Mesenchymal stem cell (in vitro differentiated cells and primary cell): Measurements from ENCODE around the gene RBM14.

ENCODE experiments used
- DNase-seq: peaks from one replicate; pipeline ENCODE4 v3.0.0-alpha.2; 2013
- H2AFZ ChIP-seq: one replicate; pipeline ENCODE4 v1.6.1; 2013; ENCODE audit warnings: low read depth, mild to moderate bottlenecking, control low read depth, inconsistent platforms, low read length, moderate library complexity
- H2AK5ac ChIP-seq: 2 replicates; pipeline ENCODE4 v1.6.1; 2013; ENCODE audit warnings: low read length, moderate library complexity, mild to moderate bottlenecking, inconsistent platforms; ENCODE audit not compliant: severe bottlenecking
- H2BK120ac ChIP-seq: one replicate; pipeline ENCODE4 v1.6.1; 2013; ENCODE audit warnings: low read depth, mild to moderate bottlenecking, inconsistent platforms, low read length, moderate library complexity
- H2BK12ac ChIP-seq, 2 experiments: one replicate each; pipeline ENCODE4 v1.6.1; 2013; ENCODE audit warnings: inconsistent platforms in 2 of 2, low read length in 2 of 2, mild to moderate bottlenecking in 2 of 2, moderate library complexity in 2 of 2, control low read depth in 1 of 2
- H2BK15ac ChIP-seq: one replicate; pipeline ENCODE4 v1.6.1; 2013; ENCODE audit warnings: mild to moderate bottlenecking, low read depth, inconsistent platforms; ENCODE audit not compliant: poor library complexity, severe bottlenecking
- H2BK5ac ChIP-seq: 2 replicates; pipeline ENCODE4 v1.6.1; 2013; ENCODE audit warnings: low read depth, mild to moderate bottlenecking, low read length, control low read depth, inconsistent platforms; ENCODE audit not compliant: poor library complexity, severe bottlenecking
- H3K14ac ChIP-seq, 2 experiments: one replicate each; pipeline ENCODE4 v1.6.1; 2013; ENCODE audit warnings: inconsistent platforms in 2 of 2, low read length in 2 of 2, control low read depth in 1 of 2, mild to moderate bottlenecking in 1 of 2, moderate library complexity in 1 of 2
- H3K18ac ChIP-seq, 2 experiments: one replicate each; pipeline ENCODE4 v1.6.1; 2013; ENCODE audit warnings: inconsistent platforms in 2 of 2, low read length in 2 of 2, control low read depth in 1 of 2, low read depth in 1 of 2, mild to moderate bottlenecking in 1 of 2
- H3K23ac ChIP-seq, 2 experiments: one replicate each; pipeline ENCODE4 v1.6.1; 2013; ENCODE audit warnings: inconsistent platforms in 2 of 2, low read length in 2 of 2, mild to moderate bottlenecking in 2 of 2, moderate library complexity in 2 of 2, control low read depth in 1 of 2
- H3K27ac ChIP-seq: 2 replicates; pipeline ENCODE4 v1.5.1; 2013; ENCODE audit warnings: mild to moderate bottlenecking, moderate library complexity, low read length, control low read depth, inconsistent platforms; ENCODE audit not compliant: poor library complexity, severe bottlenecking
- H3K27me3 ChIP-seq, 2 experiments: 2 replicates each; pipeline versions ENCODE4 v1.6.1 to v1.7.0; 2013; ENCODE audit warnings: low read length in 2 of 2, mild to moderate bottlenecking in 2 of 2, moderate library complexity in 2 of 2, control low read depth in 1 of 2, inconsistent platforms in 1 of 2; ENCODE audit not compliant: control insufficient read depth in 1 of 2, insufficient read depth in 1 of 2
- H3K36me3 ChIP-seq, 2 experiments: 2 replicates each; pipeline versions ENCODE4 v1.6.1 to v1.7.0; 2013; ENCODE audit warnings: low read length in 2 of 2, control low read depth in 1 of 2, inconsistent platforms in 1 of 2, low read depth in 1 of 2, mild to moderate bottlenecking in 1 of 2; ENCODE audit not compliant: insufficient read depth in 2 of 2, control insufficient read depth in 1 of 2
- H3K4ac ChIP-seq, 2 experiments: one replicate each; pipeline ENCODE4 v1.6.1; 2013; ENCODE audit warnings: inconsistent platforms in 2 of 2, low read length in 2 of 2, mild to moderate bottlenecking in 2 of 2, moderate library complexity in 2 of 2, control low read depth in 1 of 2, low read depth in 1 of 2
- H3K4me1 ChIP-seq: 2 replicates; pipeline ENCODE4 v1.6.1; 2013; ENCODE audit warnings: low read depth, low read length, control low read depth; ENCODE audit not compliant: control insufficient read depth, insufficient read depth
- H3K4me2 ChIP-seq: 2 replicates; pipeline ENCODE4 v1.6.1; 2013; ENCODE audit warnings: low read length, mild to moderate bottlenecking, inconsistent platforms; ENCODE audit not compliant: poor library complexity, severe bottlenecking
- H3K4me3 ChIP-seq, 2 experiments: 2 replicates each; pipeline versions ENCODE4 v1.5.1 to v1.7.0; 2013; ENCODE audit warnings: low read length in 2 of 2, mild to moderate bottlenecking in 2 of 2, control low read depth in 1 of 2, low read depth in 1 of 2; ENCODE audit not compliant: insufficient read depth in 1 of 2
- H3K79me1 ChIP-seq: replicated peaks from 2 replicates; pipeline ENCODE4 v1.6.1; 2013; ENCODE audit warnings: mild to moderate bottlenecking, control low read depth, low read length, inconsistent platforms; ENCODE audit not compliant: poor library complexity, severe bottlenecking
- H3K9ac ChIP-seq: 2 replicates; pipeline ENCODE4 v1.7.0; 2013; ENCODE audit warnings: mild to moderate bottlenecking, low read length, moderate library complexity
- H3K9me3 ChIP-seq: 2 replicates; pipeline ENCODE4 v1.7.0; 2013; ENCODE audit warnings: mild to moderate bottlenecking, low read length; ENCODE audit not compliant: control insufficient read depth
- H4K8ac ChIP-seq: one replicate; pipeline ENCODE4 v1.6.1; 2013; ENCODE audit warnings: inconsistent platforms, mild to moderate bottlenecking, low read length, moderate library complexity
- H4K91ac ChIP-seq: one replicate; pipeline ENCODE4 v1.6.1; 2013; ENCODE audit warnings: mild to moderate bottlenecking, low read length, inconsistent platforms
- WGBS: methylation state at CpG from one replicate; pipeline ENCODE4 v1.1.7; 2013; ENCODE audit warnings: mixed read lengths; 5-methylcytosine and 5-hydroxymethylcytosine counted together

Gene RBM14

GRCh38 chr11:66641834-66642233, 25.4 kb downstream of the RBM14 start:
- Histone ChIP-seq H3K4ac (no peak overlapping the region), H3K14ac (no peak overlapping the region), H2BK12ac (no peak overlapping the region), H3K79me1 (no peaks in the 10 kb centered on the region), H3K27me3 (no peaks in the 10 kb centered on the region), H3K18ac (no peak overlapping the region), H3K4me2 (peak overlapping the region; percentile 57), H3K9me3 (no peaks in the 10 kb centered on the region), H3K27ac (no peak overlapping the region), H2AFZ (no peak overlapping the region), H4K91ac (no peak overlapping the region), H2AK5ac (no peak overlapping the region), H3K36me3 (peaks cover 19 to 75% of the 10 kb centered on the region in 2 experiments), H2BK120ac (no peak overlapping the region), H3K9ac (peak overlapping the region; percentile 94), H2BK15ac (no peak overlapping the region), H3K4me1 (peaks cover 19% of the 10 kb centered on the region), H4K8ac (no peak overlapping the region), H3K23ac (no peak overlapping the region), H2BK5ac (no peak overlapping the region), H3K4me3 (peak overlapping the region in 1 of 2 experiments; percentile 91)
- DNase-seq = no peak
- WGBS = 70% methylated on average over 3 of the region's 3 CpGs

- WGBS = 98% methylated on average over 24 of the region's 24 CpGs
- Histone ChIP-seq H3K9me3 (no peaks in the 10 kb centered on the region), H3K4me1 (peaks cover 15% of the 10 kb centered on the region), H2AK5ac (no peak overlapping the region), H3K4ac (no peak overlapping the region), H3K27me3 (no peaks in the 10 kb centered on the region), H3K4me2 (no peak overlapping the region), H3K14ac (no peak overlapping the region), H3K23ac (no peak overlapping the region), H2AFZ (no peak overlapping the region), H2BK5ac (no peak overlapping the region), H2BK120ac (no peak overlapping the region), H3K18ac (no peak overlapping the region), H3K9ac (no peak overlapping the region), H3K4me3 (no peak overlapping the region), H2BK12ac (no peak overlapping the region), H4K8ac (no peak overlapping the region), H3K36me3 (peaks cover 29 to 90% of the 10 kb centered on the region in 2 experiments), H3K27ac (no peak overlapping the region), H4K91ac (no peak overlapping the region), H2BK15ac (no peak overlapping the region), H3K79me1 (no peaks in the 10 kb centered on the region)
- DNase-seq = no peak
These were observed 27.5 kb downstream of the RBM14 start for GRCh38 chr11:66643745-66644437.

GRCh38 chr11:66646828-66647227, 30.4 kb downstream of the RBM14 start:
- H2AFZ ChIP-seq = no peak overlapping the region
- H3K14ac ChIP-seq = no peak overlapping the region
- H3K9ac ChIP-seq = no peak overlapping the region
- no peak overlapping the region for H2BK15ac ChIP-seq
- H2AK5ac ChIP-seq = no peak overlapping the region
- H3K9me3 ChIP-seq = no peaks in the 10 kb centered on the region
- H3K4me2 ChIP-seq = no peak overlapping the region
- no peak overlapping the region for H3K27ac ChIP-seq
- peaks cover 14% of the 10 kb centered on the region for H3K4me1 ChIP-seq
- H3K36me3 ChIP-seq = peaks cover 35 to 89% of the 10 kb centered on the region in 2 experiments
- no peak overlapping the region for H2BK120ac ChIP-seq
- no peak for DNase-seq
- H3K18ac ChIP-seq = no peak overlapping the region
- no peak overlapping the region for H3K4me3 ChIP-seq
- no peak overlapping the region for H3K4ac ChIP-seq
- H4K8ac ChIP-seq = no peak overlapping the region
- no peaks in the 10 kb centered on the region for H3K27me3 ChIP-seq
- no peak overlapping the region for H3K23ac ChIP-seq
- no peaks in the 10 kb centered on the region for H3K79me1 ChIP-seq
- WGBS = 100% methylated on average over 4 of the region's 4 CpGs
- no peak overlapping the region for H2BK5ac ChIP-seq
- no peak overlapping the region for H2BK12ac ChIP-seq
- no peak overlapping the region for H4K91ac ChIP-seq

GRCh38 chr11:66649903-66650302, 33.5 kb downstream of the RBM14 start:
- H3K4me1 ChIP-seq = peaks cover 5% of the 10 kb centered on the region
- H3K9me3 ChIP-seq = no peaks in the 10 kb centered on the region
- H3K79me1 ChIP-seq = peaks cover 4% of the 10 kb centered on the region
- no peak overlapping the region for H3K18ac ChIP-seq
- no peak overlapping the region for H3K14ac ChIP-seq
- H3K4ac ChIP-seq = no peak overlapping the region
- H3K9ac ChIP-seq = no peak overlapping the region
- no peak overlapping the region for H2BK12ac ChIP-seq
- no peak overlapping the region for H4K8ac ChIP-seq
- peaks cover 45 to 75% of the 10 kb centered on the region in 2 experiments for H3K36me3 ChIP-seq
- H2AFZ ChIP-seq = no peak overlapping the region
- DNase-seq = no peak
- no peak overlapping the region for H2BK15ac ChIP-seq
- no peak overlapping the region for H3K4me3 ChIP-seq
- H2BK5ac ChIP-seq = no peak overlapping the region
- 98% methylated on average over 5 of the region's 5 CpGs for WGBS
- no peak overlapping the region for H3K27ac ChIP-seq
- H3K4me2 ChIP-seq = no peak overlapping the region
- no peak overlapping the region for H4K91ac ChIP-seq
- no peaks in the 10 kb centered on the region for H3K27me3 ChIP-seq
- no peak overlapping the region for H3K23ac ChIP-seq
- no peak overlapping the region for H2BK120ac ChIP-seq
- no peak overlapping the region for H2AK5ac ChIP-seq
